OCI-LY7 (cell line): ENCODE measurements around the gene ARHGEF19. TPM values are rescaled to one million over a fixed set of nuclear protein-coding genes. Genes with fewer than 3 reads are reported as not detected.

Source experiments
- BruUV-seq: library from RNA; stranded (reverse); fragments of 400-500 nt; replicated peaks from 2 replicates; lab custom pipeline; 2021; lab: Mats Ljungman, UMichigan
- CTCF ChIA-PET: fragments of 300-600 bp; sonication (Branson Sonifier 250); formaldehyde crosslinking; loops from one replicate; lab custom pipeline; 2022; ENCODE audit warnings: antibody characterized with exemption; ENCODE audit not compliant: unreplicated experiment; lab: Charles Lee
- POLR2A ChIA-PET: fragments of 300-600 bp; sonication (Branson Sonifier 250); formaldehyde crosslinking; loops from one replicate; lab custom pipeline; 2022; ENCODE audit warnings: antibody characterized with exemption; lab: Charles Lee
- DNase-seq: peaks from one replicate; pipeline ENCODE4 v3.0.0-alpha.2; 2015; ENCODE audit warnings: low spot score
- H2AFZ ChIP-seq: fragments of 200-600 bp; sonication (generic), shearing (Covaris generic); 2 replicates; pipeline ENCODE4 v1.6.1; 2014; ENCODE audit warnings: mild to moderate bottlenecking, antibody characterized with exemption, low read length, moderate library complexity
- H3K27ac ChIP-seq: fragments of 200-600 bp; sonication (generic); 2 replicates; pipeline ENCODE4 v1.5.1; 2014; ENCODE audit warnings: mixed run types, low read depth, mild to moderate bottlenecking, moderate library complexity, low read length, inconsistent platforms; ENCODE audit not compliant: poor library complexity, severe bottlenecking
- H3K36me3 ChIP-seq: fragments of 200-600 bp; sonication (generic); 2 replicates; pipeline ENCODE4 v1.6.1; 2014; ENCODE audit warnings: mild to moderate bottlenecking, antibody characterized with exemption, low read length, moderate library complexity, mixed read lengths; ENCODE audit not compliant: insufficient read depth
- H3K4me1 ChIP-seq: fragments of 200-600 bp; sonication (generic); 2 replicates; pipeline ENCODE4 v1.5.1; 2014; ENCODE audit warnings: mild to moderate bottlenecking, low read length; ENCODE audit not compliant: insufficient read depth, poor library complexity, severe bottlenecking
- H3K4me2 ChIP-seq: fragments of 200-600 bp; sonication (generic); 2 replicates; pipeline ENCODE4 v1.6.1; 2014; ENCODE audit warnings: mild to moderate bottlenecking, low read length
- H3K4me3 ChIP-seq: fragments of 200-600 bp; sonication (generic); 2 replicates; pipeline ENCODE4 v1.5.1; 2014; ENCODE audit warnings: mild to moderate bottlenecking, low read depth, low read length; ENCODE audit not compliant: poor library complexity, severe bottlenecking
- H3K79me2 ChIP-seq: fragments of 200-600 bp; sonication (generic); 2 replicates; pipeline ENCODE4 v1.6.1; 2016; ENCODE audit warnings: low read depth, mild to moderate bottlenecking, low read length, moderate library complexity, mixed read lengths; ENCODE audit not compliant: insufficient read depth
- H3K9me2 ChIP-seq: fragments of 200-600 bp; sonication (generic); 2 replicates; pipeline ENCODE4 v1.6.1; 2016; ENCODE audit warnings: mild to moderate bottlenecking, low read length, mixed read lengths; ENCODE audit not compliant: insufficient read depth
- H3K9me3 ChIP-seq: fragments of 200-600 bp; sonication (generic); 2 replicates; pipeline ENCODE4 v1.6.1; 2014; ENCODE audit warnings: mild to moderate bottlenecking, mixed run types, low read length, mixed read lengths
- H4K20me1 ChIP-seq: fragments of 200-600 bp; sonication (generic); 2 replicates; pipeline ENCODE4 v1.6.1; 2014; ENCODE audit warnings: mild to moderate bottlenecking, antibody characterized with exemption, low read length, moderate library complexity, mixed read lengths; ENCODE audit not compliant: insufficient read depth
- EZH2phosphoT487 ChIP-seq: fragments of 200-600 bp; sonication (generic); IDR thresholded peaks from 2 replicates; pipeline ENCODE4 v1.6.1; 2018; ENCODE audit warnings: low read depth, borderline replicate concordance, mild to moderate bottlenecking, mixed run types, antibody characterized with exemption, low read length, moderate library complexity, mixed read lengths
- intact Hi-C: fragments of 100-400 bp; cut with micrococcal nuclease; formaldehyde crosslinking; loops from one replicate; pipeline ENCODE4 v1.10.0; 2022; ENCODE audit not compliant: unreplicated experiment
- total RNA-seq, 2 experiments: library from RNA; depleted of rRNA in 1 of 2; stranded (reverse); fragments of >200 nt in 1 of 2; shearing (Covaris generic) in 1 of 2; gene quantifications; 2 replicates each; pipeline ENCODE4 v1.2.3, GENCODE V29; 2014 to 2022
- TF ChIP-seq, protein P1 (sequence below): fragments of 200-600 bp; sonication (generic); conservative IDR thresholded peaks from 2 replicates; pipeline ENCODE4 v1.5.1; 2014; ENCODE audit warnings: mild to moderate bottlenecking, antibody characterized with exemption, low read length, moderate library complexity, mixed read lengths

The ARHGEF19 gene
- total RNA-seq, 2 experiments from 2014 or later: 2.7 to 6.2 TPM

DNA sequence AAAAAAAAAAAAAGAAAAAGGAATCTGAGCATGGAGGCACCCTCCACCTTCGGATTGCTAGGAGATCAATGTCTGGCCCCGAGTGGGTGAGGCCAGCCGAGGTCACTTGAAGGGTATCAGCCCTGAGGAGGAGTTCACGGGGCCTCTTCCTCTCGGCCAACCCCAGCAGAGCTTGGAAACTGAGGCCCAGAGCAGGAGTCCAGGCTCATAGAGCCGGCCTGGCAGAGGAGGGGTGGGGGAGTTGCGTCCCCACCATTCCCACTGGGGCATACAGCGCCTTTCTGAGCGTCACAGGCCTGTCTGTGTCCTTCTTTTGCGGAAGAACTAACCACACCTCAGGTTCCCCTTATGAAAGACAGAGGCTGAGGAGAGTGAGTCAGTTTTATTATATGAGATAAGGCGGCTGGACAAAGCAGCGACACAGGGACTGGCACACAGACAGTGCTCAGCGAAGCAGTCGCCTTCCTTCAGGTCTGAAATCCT, 39.4 kb downstream of the ARHGEF19 start:
- H3K4me1 ChIP-seq: peaks cover 12% of the 10 kb centered on the region
- DNase-seq: no peak
- H3K79me2 ChIP-seq: no peaks in the 10 kb centered on the region
- no peaks in the 10 kb centered on the region for H4K20me1 ChIP-seq
- TF ChIP-seq EZH2phosphoT487: no peak
- TF ChIP-seq, protein P1, sequence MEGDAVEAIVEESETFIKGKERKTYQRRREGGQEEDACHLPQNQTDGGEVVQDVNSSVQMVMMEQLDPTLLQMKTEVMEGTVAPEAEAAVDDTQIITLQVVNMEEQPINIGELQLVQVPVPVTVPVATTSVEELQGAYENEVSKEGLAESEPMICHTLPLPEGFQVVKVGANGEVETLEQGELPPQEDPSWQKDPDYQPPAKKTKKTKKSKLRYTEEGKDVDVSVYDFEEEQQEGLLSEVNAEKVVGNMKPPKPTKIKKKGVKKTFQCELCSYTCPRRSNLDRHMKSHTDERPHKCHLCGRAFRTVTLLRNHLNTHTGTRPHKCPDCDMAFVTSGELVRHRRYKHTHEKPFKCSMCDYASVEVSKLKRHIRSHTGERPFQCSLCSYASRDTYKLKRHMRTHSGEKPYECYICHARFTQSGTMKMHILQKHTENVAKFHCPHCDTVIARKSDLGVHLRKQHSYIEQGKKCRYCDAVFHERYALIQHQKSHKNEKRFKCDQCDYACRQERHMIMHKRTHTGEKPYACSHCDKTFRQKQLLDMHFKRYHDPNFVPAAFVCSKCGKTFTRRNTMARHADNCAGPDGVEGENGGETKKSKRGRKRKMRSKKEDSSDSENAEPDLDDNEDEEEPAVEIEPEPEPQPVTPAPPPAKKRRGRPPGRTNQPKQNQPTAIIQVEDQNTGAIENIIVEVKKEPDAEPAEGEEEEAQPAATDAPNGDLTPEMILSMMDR: no peak
- ChIA-PET CTCF (no interaction called here), POLR2A (interaction anchor here (0.7 kb wide), 2 partner anchors 95 to 165 kb away, joined by 4 to 5 read pairs; no protein-coding TSS in a partner anchor)
- H3K4me2 ChIP-seq: no peak overlapping the region
- BruUV-seq: no TSS peak
- no peak overlapping the region for H3K27ac ChIP-seq
- no peaks in the 10 kb centered on the region for H3K36me3 ChIP-seq
- H2AFZ ChIP-seq: no peak overlapping the region
- intact Hi-C loops: no loop called here
- no peaks in the 10 kb centered on the region for H3K9me3 ChIP-seq
- no peaks in the 10 kb centered on the region for H3K9me2 ChIP-seq
- H3K4me3 ChIP-seq: no peak overlapping the region

DNA sequence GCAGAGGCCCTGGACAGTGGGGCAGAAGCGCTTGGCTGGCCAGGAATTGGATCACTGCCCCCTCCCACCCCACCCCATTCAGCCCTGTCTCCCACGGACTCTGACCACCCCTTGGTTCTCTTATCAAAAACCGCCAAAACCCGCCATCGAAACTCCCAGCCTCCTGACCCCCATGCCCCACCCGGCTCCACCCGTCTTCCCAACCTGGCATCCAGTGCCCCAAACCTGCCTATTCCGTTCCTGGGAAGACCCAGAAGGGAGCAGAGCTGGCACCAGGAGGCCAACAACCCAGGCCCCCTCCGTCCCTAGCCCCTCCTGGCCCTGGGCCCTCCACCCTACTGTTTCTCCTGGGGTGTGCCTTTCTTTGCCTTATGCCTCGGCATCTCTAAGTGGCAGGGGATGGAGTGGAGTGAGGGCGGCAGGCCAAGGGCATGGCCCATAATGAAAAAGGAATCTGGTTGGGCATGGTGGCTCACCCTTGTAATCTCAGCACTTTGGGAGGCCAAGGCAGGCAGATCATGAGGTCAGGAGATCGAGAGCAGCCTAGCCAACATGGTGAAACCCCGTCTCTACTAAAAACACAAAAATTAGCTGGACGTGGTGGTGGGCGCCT, 40.1 kb downstream of the ARHGEF19 start:
- Histone ChIP-seq H3K4me2 (no peak overlapping the region), H3K9me3 (no peaks in the 10 kb centered on the region), H3K9me2 (no peaks in the 10 kb centered on the region), H3K4me3 (no peak overlapping the region), H3K36me3 (no peaks in the 10 kb centered on the region), H3K4me1 (peaks cover 18% of the 10 kb centered on the region), H3K79me2 (no peaks in the 10 kb centered on the region), H2AFZ (no peak overlapping the region), H4K20me1 (no peaks in the 10 kb centered on the region), H3K27ac (no peak overlapping the region)
- no peak for DNase-seq
- no peak for TF ChIP-seq EZH2phosphoT487
- POLR2A ChIA-PET: interaction anchor here (0.7 kb wide), 1 partner anchor 165 kb away, joined by 5 read pairs; no protein-coding TSS in a partner anchor
- BruUV-seq: no TSS peak
- CTCF ChIA-PET: no interaction called here
- intact Hi-C loops: no loop called here

DNA sequence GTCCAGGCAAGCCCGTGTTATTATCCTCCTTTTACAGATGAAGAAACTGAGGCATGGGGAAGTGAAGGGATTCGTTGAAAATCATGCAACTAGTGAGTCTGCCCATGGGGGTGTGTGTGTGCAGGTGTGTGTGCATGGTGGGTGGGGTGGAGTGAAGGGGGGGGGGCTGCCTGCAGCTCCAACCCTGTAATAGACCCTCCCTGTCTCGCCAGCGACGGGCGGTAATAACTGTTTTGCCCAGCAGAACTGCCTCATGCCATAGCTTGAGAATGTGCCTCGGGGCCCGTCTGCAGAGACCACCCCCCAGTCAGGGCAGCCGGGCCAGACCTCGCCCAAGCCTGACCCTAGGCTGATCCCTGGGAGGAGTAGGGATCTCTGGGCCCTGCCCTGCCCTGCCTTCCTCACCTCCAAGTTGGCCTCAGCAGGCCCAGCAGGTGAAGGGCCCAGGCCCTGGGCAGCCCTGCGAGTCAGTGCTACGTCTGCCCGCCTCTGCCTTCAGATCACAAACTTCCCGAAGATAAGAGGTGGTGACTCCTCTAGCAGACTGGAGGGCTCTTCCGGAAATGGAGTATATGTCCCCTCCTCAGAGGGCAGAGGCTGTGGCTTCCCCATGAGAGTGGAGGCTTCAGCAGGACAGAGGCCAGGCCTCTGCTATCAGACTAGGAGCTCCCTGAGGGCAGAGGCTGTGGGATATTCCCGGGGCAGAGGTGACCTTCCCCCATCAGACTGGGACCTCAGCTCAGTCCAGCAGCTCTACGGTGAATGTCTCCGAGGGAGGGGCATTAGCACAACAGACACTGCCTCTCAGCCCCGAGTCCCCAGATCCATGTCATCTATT, 40.9 kb downstream of the ARHGEF19 start:
- no peak for DNase-seq
- Histone ChIP-seq H3K4me1 (peaks cover 20% of the 10 kb centered on the region), H3K27ac (no peak overlapping the region), H3K36me3 (no peaks in the 10 kb centered on the region), H3K4me3 (no peak overlapping the region), H3K9me2 (no peaks in the 10 kb centered on the region), H3K9me3 (no peaks in the 10 kb centered on the region), H3K79me2 (no peaks in the 10 kb centered on the region), H2AFZ (no peak overlapping the region), H3K4me2 (no peak overlapping the region), H4K20me1 (no peaks in the 10 kb centered on the region)
- ChIA-PET CTCF (no interaction called here), POLR2A (no interaction called here)
- intact Hi-C loops: no loop called here
- no TSS peak for BruUV-seq
- no peak for TF ChIP-seq EZH2phosphoT487
- TF ChIP-seq, protein P1: no peak
